ENCODE measurements around the gene HDAC9. TPM values are rescaled to one million over a fixed set of nuclear protein-coding genes. Genes with fewer than 3 reads are reported as not detected.

Gene HDAC9
- total RNA-seq, 1 experiment from 2014 or later: 11.3 TPM

DNA sequence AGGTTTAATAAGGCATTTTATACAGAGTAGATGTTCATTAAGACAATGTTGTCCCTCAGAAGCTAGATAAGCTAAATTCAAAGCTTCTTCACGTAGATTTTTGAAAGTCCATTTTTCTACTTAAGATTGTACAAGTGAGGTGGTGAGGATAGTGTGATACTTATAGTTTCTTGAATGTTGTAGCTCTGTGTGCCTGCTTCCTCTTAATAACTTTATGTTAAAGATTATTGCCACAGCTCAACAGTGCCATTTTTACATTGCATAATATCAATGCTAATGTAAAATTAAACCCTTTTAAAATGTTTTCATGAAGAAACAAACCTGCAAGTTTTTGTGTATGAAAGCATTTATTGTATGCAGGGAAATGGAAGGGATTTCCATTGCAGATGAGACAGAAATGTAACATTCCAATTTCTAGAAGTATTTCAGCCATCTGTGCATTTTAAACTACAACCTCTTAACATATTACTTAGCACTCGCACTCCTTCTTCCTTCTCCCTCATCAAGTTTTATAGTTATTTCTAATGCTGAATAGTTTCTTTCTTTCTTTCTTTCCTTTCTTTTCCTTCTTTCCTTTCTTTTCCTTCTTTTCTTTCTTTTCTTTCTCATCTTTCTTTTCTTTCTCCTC is 409.9 kb downstream of the HDAC9 start:
- ChIA-PET CTCF (interaction anchor here (0.7 to 0.8 kb wide), 2 partner anchors 10 to 18 kb away, joined by 3 to 4 read pairs; no protein-coding TSS in a partner anchor), POLR2A (no interaction called here)
- H3K4me3 Mint-ChIP-seq (ENCODE audit: unreplicated experiment): no peak overlapping the region
- no peak for DNase-seq (ENCODE audit: unreplicated experiment)
- H3K36me3 Mint-ChIP-seq (ENCODE audit: insufficient read depth, unreplicated experiment): no peaks in the 10 kb centered on the region
- TF ChIP-seq, protein P1, sequence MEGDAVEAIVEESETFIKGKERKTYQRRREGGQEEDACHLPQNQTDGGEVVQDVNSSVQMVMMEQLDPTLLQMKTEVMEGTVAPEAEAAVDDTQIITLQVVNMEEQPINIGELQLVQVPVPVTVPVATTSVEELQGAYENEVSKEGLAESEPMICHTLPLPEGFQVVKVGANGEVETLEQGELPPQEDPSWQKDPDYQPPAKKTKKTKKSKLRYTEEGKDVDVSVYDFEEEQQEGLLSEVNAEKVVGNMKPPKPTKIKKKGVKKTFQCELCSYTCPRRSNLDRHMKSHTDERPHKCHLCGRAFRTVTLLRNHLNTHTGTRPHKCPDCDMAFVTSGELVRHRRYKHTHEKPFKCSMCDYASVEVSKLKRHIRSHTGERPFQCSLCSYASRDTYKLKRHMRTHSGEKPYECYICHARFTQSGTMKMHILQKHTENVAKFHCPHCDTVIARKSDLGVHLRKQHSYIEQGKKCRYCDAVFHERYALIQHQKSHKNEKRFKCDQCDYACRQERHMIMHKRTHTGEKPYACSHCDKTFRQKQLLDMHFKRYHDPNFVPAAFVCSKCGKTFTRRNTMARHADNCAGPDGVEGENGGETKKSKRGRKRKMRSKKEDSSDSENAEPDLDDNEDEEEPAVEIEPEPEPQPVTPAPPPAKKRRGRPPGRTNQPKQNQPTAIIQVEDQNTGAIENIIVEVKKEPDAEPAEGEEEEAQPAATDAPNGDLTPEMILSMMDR (IDR thresholded peaks at IDR 0.05; ENCODE audit: unreplicated experiment): no peak
- intact Hi-C loops (cut with micrococcal nuclease): no loop called here
- H3K4me1 Mint-ChIP-seq (ENCODE audit: insufficient read depth, unreplicated experiment): no peaks in the 10 kb centered on the region
- H3K27ac Mint-ChIP-seq (ENCODE audit: low read depth, unreplicated experiment): no peak overlapping the region
- peaks cover 7% of the 10 kb centered on the region for H3K9me3 Mint-ChIP-seq (ENCODE audit: unreplicated experiment)
- no TSS peak for BruUV-seq (replicated peaks)
- H3K27me3 Mint-ChIP-seq (ENCODE audit: insufficient read depth, unreplicated experiment): no peaks in the 10 kb centered on the region

DNA sequence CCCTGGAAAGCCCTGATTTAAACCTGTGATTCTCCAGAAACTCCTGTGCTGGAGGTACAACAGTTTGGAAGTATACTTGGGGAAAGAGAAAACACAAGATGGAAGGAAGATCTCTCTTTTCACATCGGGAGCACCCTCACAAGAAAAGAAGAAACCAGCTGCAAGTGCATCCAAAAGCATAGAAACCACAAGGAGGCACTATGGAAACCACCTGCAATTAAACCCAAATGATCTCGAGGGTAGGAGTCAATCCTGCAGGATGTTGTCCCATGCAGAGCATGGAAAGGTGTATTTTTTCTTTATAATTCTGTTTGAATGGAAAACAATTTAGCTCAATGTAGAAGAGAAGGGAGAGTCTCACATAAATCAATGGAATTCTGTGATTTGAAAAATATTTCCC is 411.4 kb downstream of the HDAC9 start:
- Mint-ChIP-seq H3K27ac (ENCODE audit: low read depth, unreplicated experiment) (peak overlapping the region; percentile 30), H3K4me3 (ENCODE audit: unreplicated experiment) (no peak overlapping the region), H3K9me3 (ENCODE audit: unreplicated experiment) (peaks cover 7% of the 10 kb centered on the region), H3K4me1 (ENCODE audit: insufficient read depth, unreplicated experiment) (no peaks in the 10 kb centered on the region), H3K27me3 (ENCODE audit: insufficient read depth, unreplicated experiment) (no peaks in the 10 kb centered on the region), H3K36me3 (ENCODE audit: insufficient read depth, unreplicated experiment) (no peaks in the 10 kb centered on the region)
- intact Hi-C loops (cut with micrococcal nuclease): no loop called here
- BruUV-seq (replicated peaks): no TSS peak
- ChIA-PET POLR2A (interaction anchor here (0.6 kb wide), 1 partner anchor 555 kb away, joined by 3 read pairs; no protein-coding TSS in a partner anchor), CTCF (interaction anchor here (0.5 kb wide), 1 partner anchor 209 kb away, joined by 3 read pairs; no protein-coding TSS in a partner anchor)
- no peak for DNase-seq (ENCODE audit: unreplicated experiment)
- TF ChIP-seq, protein P1 (IDR thresholded peaks at IDR 0.05; ENCODE audit: unreplicated experiment): no peak

DNA sequence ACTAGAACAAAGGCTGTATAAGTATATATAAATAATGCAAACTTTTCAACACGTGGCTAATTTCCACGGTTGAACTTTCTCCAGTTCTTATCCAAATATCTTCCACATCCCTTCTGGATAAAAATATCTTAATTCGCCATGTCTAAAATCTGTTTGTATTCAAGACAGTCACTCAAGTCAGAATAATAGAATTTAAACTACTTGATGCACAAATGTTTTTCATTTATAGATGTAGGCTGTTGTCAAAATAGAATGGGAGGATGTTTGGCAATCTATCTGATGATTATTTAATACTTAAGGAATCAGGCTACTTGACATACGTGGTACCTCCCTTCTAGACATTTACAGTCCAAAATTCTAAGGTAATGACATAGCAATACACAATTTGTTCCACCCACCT is 417.6 kb downstream of the HDAC9 start:
- intact Hi-C loops (cut with micrococcal nuclease): no loop called here
- Mint-ChIP-seq H3K4me3 (ENCODE audit: unreplicated experiment) (no peak overlapping the region), H3K27me3 (ENCODE audit: insufficient read depth, unreplicated experiment) (no peaks in the 10 kb centered on the region), H3K36me3 (ENCODE audit: insufficient read depth, unreplicated experiment) (no peaks in the 10 kb centered on the region), H3K9me3 (ENCODE audit: unreplicated experiment) (peaks cover 6% of the 10 kb centered on the region), H3K4me1 (ENCODE audit: insufficient read depth, unreplicated experiment) (no peaks in the 10 kb centered on the region), H3K27ac (ENCODE audit: low read depth, unreplicated experiment) (no peak overlapping the region)
- BruUV-seq (replicated peaks): no TSS peak
- no peak for DNase-seq (ENCODE audit: unreplicated experiment)
- POLR2A ChIA-PET: no interaction called here
- CTCF ChIA-PET: no interaction called here
- TF ChIP-seq, protein P1 (IDR thresholded peaks at IDR 0.05; ENCODE audit: unreplicated experiment): no peak

DNA sequence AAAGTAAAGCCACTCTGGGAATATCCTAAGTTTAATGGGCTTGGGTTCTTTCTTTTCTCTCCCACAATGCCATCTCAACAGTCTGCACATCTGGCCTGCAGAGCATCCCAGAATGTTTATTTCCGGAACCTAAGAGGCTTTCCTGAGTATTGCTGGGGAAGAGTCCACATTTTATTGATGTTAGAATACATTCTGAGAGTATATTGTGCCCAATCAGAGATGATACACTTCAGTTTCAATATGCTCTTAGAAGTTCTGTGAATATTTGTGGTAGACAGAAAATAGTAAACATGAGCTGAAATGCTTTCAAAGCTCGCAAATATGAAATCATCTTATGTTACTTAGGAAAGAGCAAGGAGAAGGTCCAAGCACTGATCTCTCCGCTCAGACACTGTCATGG is 421.3 kb downstream of the HDAC9 start:
- no peak overlapping the region for H3K4me3 Mint-ChIP-seq (ENCODE audit: unreplicated experiment)
- H3K4me1 Mint-ChIP-seq (ENCODE audit: insufficient read depth, unreplicated experiment): no peaks in the 10 kb centered on the region
- BruUV-seq (replicated peaks): no TSS peak
- intact Hi-C loops (cut with micrococcal nuclease): no loop called here
- no peaks in the 10 kb centered on the region for H3K27me3 Mint-ChIP-seq (ENCODE audit: insufficient read depth, unreplicated experiment)
- H3K9me3 Mint-ChIP-seq (ENCODE audit: unreplicated experiment): peaks cover 7% of the 10 kb centered on the region
- DNase-seq (ENCODE audit: unreplicated experiment): no peak
- TF ChIP-seq, protein P1 (IDR thresholded peaks at IDR 0.05; ENCODE audit: unreplicated experiment): no peak
- ChIA-PET POLR2A (no interaction called here), CTCF (interaction anchor here (0.6 kb wide), 1 partner anchor 203 kb away, joined by 4 read pairs; no protein-coding TSS in a partner anchor)
- no peak overlapping the region for H3K27ac Mint-ChIP-seq (ENCODE audit: low read depth, unreplicated experiment)
- no peaks in the 10 kb centered on the region for H3K36me3 Mint-ChIP-seq (ENCODE audit: insufficient read depth, unreplicated experiment)

Data from MCF 10A (cell line).